HepG2 (cell line): ENCODE data around the gene S1PR5.

Source experiments
- DPF2 ChIP-seq: sonication (generic); formaldehyde crosslinking; IDR thresholded peaks from 2 replicates; pipeline ENCODE4 v1.4.0; 2020; ENCODE audit warnings: mild to moderate bottlenecking, low read depth, missing genetic modification reagents, borderline replicate concordance
- HIVEP1 ChIP-seq: sonication (generic); formaldehyde crosslinking; IDR thresholded peaks from 2 replicates; pipeline ENCODE4 v1.4.0; 2020; ENCODE audit warnings: mild to moderate bottlenecking, missing genetic modification reagents
- KLF16 ChIP-seq, 2 experiments: sonication (generic) in 1 of 2; formaldehyde crosslinking in 1 of 2; IDR thresholded peaks; 2 replicates each; pipeline versions ENCODE4 v1.6.1 to v1.8.0; 2016 to 2023; ENCODE audit warnings: missing genetic modification reagents in 2 of 2, missing compliant biosample characterization in 1 of 2
- POLR2AphosphoS5 ChIP-seq: IDR thresholded peaks from 2 replicates; pipeline ENCODE4 v1.6.1; 2012; ENCODE audit warnings: low read depth, low read length
- ZNF225 ChIP-seq: sonication (generic); formaldehyde crosslinking; IDR thresholded peaks from 2 replicates; pipeline ENCODE4 v1.4.0; 2020; ENCODE audit warnings: mild to moderate bottlenecking, missing genetic modification reagents
- ZNF841 ChIP-seq: sonication (generic); formaldehyde crosslinking; IDR thresholded peaks from 2 replicates; pipeline ENCODE4 v1.8.1; 2023; ENCODE audit warnings: missing genetic modification reagents, borderline replicate concordance
- ZSCAN12 ChIP-seq: sonication (generic); formaldehyde crosslinking; IDR thresholded peaks from 2 replicates; pipeline ENCODE4 v1.9.0; 2021; ENCODE audit warnings: mild to moderate bottlenecking, missing genetic modification reagents
- ZZZ3 ChIP-seq: sonication (generic); formaldehyde crosslinking; IDR thresholded peaks from 2 replicates; pipeline ENCODE4 v1.4.0; 2020; ENCODE audit warnings: missing genetic modification reagents, mild to moderate bottlenecking, borderline replicate concordance
- TF ChIP-seq, protein P1 (sequence below): sonication (generic); formaldehyde crosslinking; IDR thresholded peaks from 2 replicates; pipeline ENCODE4 v1.5.1; 2020; ENCODE audit warnings: missing genetic modification reagents, mild to moderate bottlenecking, borderline replicate concordance
- TF ChIP-seq, protein P2 (sequence below): sonication (generic); formaldehyde crosslinking; IDR thresholded peaks from 2 replicates; pipeline ENCODE4 v1.5.0; 2020; ENCODE audit warnings: mild to moderate bottlenecking, missing genetic modification reagents, moderate library complexity
- TF ChIP-seq, protein P3 (sequence below): fragments of 450-650 bp; IDR thresholded peaks from 2 replicates; pipeline ENCODE4 v1.6.1; 2017
- TF ChIP-seq, protein P4 (sequence below): sonication (generic); formaldehyde crosslinking; IDR thresholded peaks from 2 replicates; pipeline ENCODE4 v1.5.0; 2020; ENCODE audit warnings: missing genetic modification reagents

DNA sequence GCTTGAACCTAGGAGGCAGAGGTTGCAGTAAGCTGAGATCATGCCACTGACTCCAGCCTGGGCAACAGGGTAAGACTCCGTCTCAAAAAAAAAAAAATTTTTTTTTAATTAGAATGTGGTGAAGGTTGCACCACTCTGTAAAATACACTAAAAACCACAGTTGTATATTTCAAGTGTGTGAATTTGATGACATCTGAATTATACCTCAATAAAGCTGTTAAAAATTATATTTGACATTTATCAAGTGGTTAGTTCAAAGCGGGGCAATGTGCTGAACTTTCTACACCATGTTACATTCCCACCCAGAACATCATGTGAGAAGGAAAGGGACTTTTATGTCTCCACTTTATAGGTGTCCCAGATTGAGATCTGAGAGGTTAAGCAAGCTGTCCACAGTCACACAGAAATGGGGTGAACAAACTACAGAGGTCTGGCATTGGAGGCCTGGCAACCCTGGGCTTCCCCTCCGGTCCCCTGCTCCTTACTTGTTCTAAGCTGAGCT lies 5.9 kb upstream of the S1PR5 start:
- TF ChIP-seq ZNF841: no peak
- TF ChIP-seq, protein P1, sequence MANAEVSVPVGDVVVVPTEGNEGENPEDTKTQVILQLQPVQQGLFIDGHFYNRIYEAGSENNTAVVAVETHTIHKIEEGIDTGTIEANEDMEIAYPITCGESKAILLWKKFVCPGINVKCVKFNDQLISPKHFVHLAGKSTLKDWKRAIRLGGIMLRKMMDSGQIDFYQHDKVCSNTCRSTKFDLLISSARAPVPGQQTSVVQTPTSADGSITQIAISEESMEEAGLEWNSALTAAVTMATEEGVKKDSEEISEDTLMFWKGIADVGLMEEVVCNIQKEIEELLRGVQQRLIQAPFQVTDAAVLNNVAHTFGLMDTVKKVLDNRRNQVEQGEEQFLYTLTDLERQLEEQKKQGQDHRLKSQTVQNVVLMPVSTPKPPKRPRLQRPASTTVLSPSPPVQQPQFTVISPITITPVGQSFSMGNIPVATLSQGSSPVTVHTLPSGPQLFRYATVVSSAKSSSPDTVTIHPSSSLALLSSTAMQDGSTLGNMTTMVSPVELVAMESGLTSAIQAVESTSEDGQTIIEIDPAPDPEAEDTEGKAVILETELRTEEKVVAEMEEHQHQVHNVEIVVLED (CRISPR knock-in tag): no peak
- TF ChIP-seq ZSCAN12: no peak
- TF ChIP-seq, protein P2, sequence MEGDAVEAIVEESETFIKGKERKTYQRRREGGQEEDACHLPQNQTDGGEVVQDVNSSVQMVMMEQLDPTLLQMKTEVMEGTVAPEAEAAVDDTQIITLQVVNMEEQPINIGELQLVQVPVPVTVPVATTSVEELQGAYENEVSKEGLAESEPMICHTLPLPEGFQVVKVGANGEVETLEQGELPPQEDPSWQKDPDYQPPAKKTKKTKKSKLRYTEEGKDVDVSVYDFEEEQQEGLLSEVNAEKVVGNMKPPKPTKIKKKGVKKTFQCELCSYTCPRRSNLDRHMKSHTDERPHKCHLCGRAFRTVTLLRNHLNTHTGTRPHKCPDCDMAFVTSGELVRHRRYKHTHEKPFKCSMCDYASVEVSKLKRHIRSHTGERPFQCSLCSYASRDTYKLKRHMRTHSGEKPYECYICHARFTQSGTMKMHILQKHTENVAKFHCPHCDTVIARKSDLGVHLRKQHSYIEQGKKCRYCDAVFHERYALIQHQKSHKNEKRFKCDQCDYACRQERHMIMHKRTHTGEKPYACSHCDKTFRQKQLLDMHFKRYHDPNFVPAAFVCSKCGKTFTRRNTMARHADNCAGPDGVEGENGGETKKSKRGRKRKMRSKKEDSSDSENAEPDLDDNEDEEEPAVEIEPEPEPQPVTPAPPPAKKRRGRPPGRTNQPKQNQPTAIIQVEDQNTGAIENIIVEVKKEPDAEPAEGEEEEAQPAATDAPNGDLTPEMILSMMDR (CRISPR knock-in tag): no peak
- TF ChIP-seq KLF16 (CRISPR knock-in tag; IDR thresholded peaks at IDR 0.05): no peak
- TF ChIP-seq, protein P3, sequence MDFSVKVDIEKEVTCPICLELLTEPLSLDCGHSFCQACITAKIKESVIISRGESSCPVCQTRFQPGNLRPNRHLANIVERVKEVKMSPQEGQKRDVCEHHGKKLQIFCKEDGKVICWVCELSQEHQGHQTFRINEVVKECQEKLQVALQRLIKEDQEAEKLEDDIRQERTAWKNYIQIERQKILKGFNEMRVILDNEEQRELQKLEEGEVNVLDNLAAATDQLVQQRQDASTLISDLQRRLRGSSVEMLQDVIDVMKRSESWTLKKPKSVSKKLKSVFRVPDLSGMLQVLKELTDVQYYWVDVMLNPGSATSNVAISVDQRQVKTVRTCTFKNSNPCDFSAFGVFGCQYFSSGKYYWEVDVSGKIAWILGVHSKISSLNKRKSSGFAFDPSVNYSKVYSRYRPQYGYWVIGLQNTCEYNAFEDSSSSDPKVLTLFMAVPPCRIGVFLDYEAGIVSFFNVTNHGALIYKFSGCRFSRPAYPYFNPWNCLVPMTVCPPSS: no peak
- TF ChIP-seq, protein P4, sequence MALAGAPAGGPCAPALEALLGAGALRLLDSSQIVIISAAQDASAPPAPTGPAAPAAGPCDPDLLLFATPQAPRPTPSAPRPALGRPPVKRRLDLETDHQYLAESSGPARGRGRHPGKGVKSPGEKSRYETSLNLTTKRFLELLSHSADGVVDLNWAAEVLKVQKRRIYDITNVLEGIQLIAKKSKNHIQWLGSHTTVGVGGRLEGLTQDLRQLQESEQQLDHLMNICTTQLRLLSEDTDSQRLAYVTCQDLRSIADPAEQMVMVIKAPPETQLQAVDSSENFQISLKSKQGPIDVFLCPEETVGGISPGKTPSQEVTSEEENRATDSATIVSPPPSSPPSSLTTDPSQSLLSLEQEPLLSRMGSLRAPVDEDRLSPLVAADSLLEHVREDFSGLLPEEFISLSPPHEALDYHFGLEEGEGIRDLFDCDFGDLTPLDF: no peak
- no peak for TF ChIP-seq POLR2AphosphoS5
- no peak for TF ChIP-seq DPF2 (CRISPR knock-in tag)
- no peak for TF ChIP-seq HIVEP1 (CRISPR knock-in tag)
- no peak for TF ChIP-seq ZNF225 (CRISPR knock-in tag)
- no peak for TF ChIP-seq ZZZ3
